Muscle layer of duodenum (tissue), 2 donors: ENCODE results near the gene TMEM255B.

ENCODE experiments used
- H3K27ac ChIP-seq: one replicate; pipeline ENCODE4 v1.7.0; 2013; ENCODE audit warnings: mild to moderate bottlenecking, low read length
- H3K27me3 ChIP-seq: one replicate; pipeline ENCODE4 v1.7.0; 2013; ENCODE audit warnings: low read depth, mild to moderate bottlenecking, control low read depth, low read length
- H3K36me3 ChIP-seq, 2 donors: one replicate each; pipeline ENCODE4 v1.7.0; 2013; ENCODE audit warnings: low read length in 2 of 2, control low read depth in 1 of 2, mild to moderate bottlenecking in 1 of 2; ENCODE audit not compliant: insufficient read depth in 2 of 2, control insufficient read depth in 1 of 2
- H3K4me1 ChIP-seq, 2 donors: one replicate each; pipeline ENCODE4 v1.7.0; 2013; ENCODE audit warnings: low read length in 2 of 2, mild to moderate bottlenecking in 2 of 2, control low read depth in 1 of 2, moderate library complexity in 1 of 2; ENCODE audit not compliant: insufficient read depth in 2 of 2, control insufficient read depth in 1 of 2
- H3K4me3 ChIP-seq, 2 donors: one replicate each; pipeline ENCODE4 v1.7.0; 2013; ENCODE audit warnings: low read length in 2 of 2, low read depth in 1 of 2, mild to moderate bottlenecking in 1 of 2
- H3K9me3 ChIP-seq, 2 donors: one replicate each; pipeline ENCODE4 v1.7.0; 2013; ENCODE audit warnings: low read length in 2 of 2, control low read depth in 1 of 2, mild to moderate bottlenecking in 1 of 2; ENCODE audit not compliant: control insufficient read depth in 1 of 2
- donor health status: healthy.

The TMEM255B gene

DNA sequence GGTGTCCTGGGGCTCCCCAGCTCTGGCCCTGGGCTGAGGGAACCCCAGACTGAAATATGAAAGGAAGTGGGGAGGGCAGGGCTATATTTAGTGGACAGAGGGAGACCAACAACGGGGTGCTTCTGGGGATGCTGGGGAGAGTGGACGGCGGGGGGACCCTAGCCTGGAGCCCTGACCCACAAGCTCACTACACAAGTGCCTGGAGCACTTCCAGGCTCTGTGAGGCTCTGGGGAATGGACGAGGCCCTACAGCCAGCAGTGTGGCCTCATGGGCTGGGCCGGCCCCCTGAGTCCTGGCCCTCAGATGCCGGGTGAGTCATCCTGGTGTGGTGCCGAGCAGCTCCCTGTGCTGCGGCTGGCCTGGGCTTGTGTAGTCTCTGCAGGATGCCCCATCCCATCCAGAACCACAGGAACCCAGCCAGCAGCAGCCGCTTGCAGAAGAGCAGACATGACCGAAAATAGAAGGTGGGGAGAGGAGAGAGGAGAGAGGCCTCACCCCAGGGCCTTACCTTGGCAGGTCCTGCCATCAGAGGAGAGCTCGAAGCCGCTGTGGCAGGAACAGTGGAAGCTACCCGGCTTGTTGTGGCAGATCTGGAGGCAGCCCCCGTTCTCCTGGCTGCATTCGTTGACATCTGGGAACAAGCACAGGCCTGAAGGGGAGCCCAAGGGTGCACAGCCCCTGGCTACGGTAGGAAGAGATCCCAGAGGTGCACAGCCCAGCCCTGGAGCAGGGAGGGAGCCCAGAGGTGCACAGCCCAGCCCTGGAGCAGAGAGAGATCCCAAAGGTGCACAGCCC, 78.7 kb downstream of the TMEM255B start:
- H3K36me3 ChIP-seq = peaks cover 0 to 26% of the 10 kb centered on the region in 2 donors
- H3K4me1 ChIP-seq = peaks cover 7 to 39% of the 10 kb centered on the region in 2 donors
- H3K27ac ChIP-seq = peak overlapping the region; percentile 76
- no peaks in the 10 kb centered on the region for H3K27me3 ChIP-seq
- no peaks in the 10 kb centered on the region for H3K9me3 ChIP-seq
- peak overlapping the region; percentile 23 to 52 for H3K4me3 ChIP-seq

DNA sequence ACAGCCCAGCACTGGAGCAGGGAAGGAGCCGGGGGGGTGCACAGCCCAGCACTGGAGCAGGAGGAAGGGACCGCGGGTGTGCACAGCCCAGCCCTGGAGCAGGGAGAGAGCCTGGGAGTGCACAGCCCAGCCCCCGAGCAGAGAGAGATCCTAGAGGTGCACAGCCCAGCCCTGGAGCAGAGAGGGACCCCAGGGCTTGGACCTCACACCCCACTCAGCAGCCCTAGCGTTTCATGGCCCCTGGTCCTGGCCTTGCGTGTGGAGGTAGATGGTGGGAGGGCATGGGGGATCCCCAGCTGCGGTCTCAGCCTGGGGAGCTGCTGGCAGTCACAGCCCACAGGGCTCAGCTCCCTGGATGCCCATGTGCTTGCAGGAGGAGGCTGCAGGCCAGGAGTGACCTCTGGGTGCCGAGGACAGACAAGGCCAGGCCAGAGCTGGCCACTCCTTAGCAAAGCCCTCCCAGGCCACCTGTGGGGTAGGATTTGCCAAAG, 79.7 kb downstream of the TMEM255B start:
- Histone ChIP-seq H3K9me3 (no peaks in the 10 kb centered on the region), H3K27me3 (no peaks in the 10 kb centered on the region), H3K4me3 (peak overlapping the region; percentile 16 to 52), H3K36me3 (peaks cover 0 to 19% of the 10 kb centered on the region in 2 donors), H3K27ac (no peak overlapping the region), H3K4me1 (peaks cover 7 to 39% of the 10 kb centered on the region in 2 donors)

DNA sequence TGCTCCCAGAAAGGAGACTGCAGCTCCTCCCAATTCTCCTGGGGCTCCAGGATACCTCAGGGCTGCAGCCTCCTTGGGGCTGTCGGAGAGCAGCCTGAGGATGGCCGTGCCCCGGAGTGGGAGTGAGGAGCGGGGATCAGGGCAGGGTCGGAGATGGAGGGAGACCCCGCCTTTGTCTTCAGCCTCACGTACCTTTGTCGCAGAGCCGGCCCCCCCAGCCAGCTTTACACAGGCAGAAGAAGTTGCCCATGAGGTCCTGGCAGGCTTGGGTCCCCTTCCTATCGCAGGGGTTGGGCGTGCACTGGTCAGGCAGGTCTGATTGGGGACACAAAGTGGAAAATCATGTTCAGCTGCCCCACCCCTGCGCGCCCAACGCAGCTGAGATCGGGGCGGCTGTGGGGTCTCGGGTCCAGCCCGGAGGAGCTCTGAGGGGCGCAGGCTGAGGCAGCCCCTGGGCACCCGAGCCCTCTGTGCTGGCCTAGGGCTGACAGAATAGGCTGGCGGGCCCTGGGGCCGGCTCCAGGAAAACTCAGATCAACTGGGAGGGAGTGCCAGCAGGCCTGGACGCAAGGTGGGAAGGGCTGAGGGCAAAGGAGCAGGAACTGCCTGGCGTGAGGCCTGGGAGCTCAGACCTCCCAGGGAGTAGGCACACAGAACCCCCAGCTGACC, 80.6 kb downstream of the TMEM255B start:
- no peaks in the 10 kb centered on the region for H3K9me3 ChIP-seq
- H3K4me3 ChIP-seq = no peak overlapping the region
- no peaks in the 10 kb centered on the region for H3K27me3 ChIP-seq
- H3K36me3 ChIP-seq = peaks cover 0 to 15% of the 10 kb centered on the region in 2 donors
- peaks cover 7 to 39% of the 10 kb centered on the region in 2 donors for H3K4me1 ChIP-seq
- peak overlapping the region; percentile 36 for H3K27ac ChIP-seq

DNA sequence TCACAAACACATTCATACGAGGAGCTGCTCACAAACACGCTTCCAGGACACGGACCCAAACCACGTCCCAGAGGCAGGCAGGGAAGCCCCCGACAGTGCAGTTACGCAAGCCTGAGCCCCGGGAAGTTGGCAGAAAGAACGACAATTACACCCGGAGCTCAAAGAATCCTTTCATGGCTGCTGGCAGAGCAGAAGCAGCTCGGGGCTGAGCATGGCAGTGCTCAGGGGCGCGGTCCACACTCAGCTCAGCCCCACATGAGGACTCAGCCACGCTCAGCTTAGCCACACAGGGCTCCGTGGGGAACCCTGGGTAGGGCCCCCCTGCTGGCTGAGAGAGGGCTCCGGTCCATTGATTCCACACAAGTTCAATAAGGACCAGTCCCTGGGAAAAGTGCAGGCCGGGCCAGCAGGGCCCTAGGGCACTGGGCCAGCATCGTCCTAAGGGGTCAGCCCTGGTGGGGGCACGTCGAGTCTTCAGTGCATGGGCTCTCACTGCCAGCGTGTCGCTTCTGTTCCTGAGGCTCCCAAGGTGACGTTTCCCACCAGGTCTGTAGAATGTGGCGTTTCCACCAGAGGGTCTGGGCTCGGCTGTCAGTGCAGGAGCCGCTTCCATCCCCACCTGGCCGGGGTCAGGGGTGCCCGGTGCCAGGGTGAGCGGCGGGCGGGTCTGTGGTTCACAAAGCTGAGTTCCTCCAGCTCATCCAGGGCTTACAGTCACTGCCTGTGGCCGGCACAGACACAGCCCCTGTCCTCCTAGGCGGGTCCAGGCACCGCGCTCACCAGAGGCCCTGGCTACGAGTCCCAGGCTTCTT, 81.7 kb downstream of the TMEM255B start:
- H3K27ac ChIP-seq = peak overlapping the region; percentile 36
- H3K4me1 ChIP-seq = peaks cover 7 to 39% of the 10 kb centered on the region in 2 donors
- H3K36me3 ChIP-seq = peaks cover 2 to 14% of the 10 kb centered on the region in 2 donors
- H3K4me3 ChIP-seq = no peak overlapping the region
- no peaks in the 10 kb centered on the region for H3K9me3 ChIP-seq
- H3K27me3 ChIP-seq = no peaks in the 10 kb centered on the region

DNA sequence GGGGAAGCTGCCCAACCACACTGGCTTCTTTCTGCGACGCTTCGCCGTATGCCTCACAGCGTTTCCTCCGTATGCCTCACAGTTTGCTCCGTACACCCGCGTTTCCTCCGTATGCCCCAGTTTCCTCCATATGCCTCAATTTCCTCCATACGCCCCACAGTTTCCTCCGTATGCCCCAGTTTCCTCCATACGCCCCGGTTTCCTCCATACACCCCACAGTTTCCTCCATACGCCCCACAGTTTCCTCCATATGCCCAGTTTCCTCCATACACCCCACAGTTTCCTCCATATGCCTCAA, 82.3 kb downstream of the TMEM255B start:
- Histone ChIP-seq H3K27me3 (no peaks in the 10 kb centered on the region), H3K4me1 (peaks cover 7 to 39% of the 10 kb centered on the region in 2 donors), H3K4me3 (no peak overlapping the region), H3K27ac (no peak overlapping the region), H3K9me3 (no peaks in the 10 kb centered on the region), H3K36me3 (peaks cover 4 to 19% of the 10 kb centered on the region in 2 donors)

DNA sequence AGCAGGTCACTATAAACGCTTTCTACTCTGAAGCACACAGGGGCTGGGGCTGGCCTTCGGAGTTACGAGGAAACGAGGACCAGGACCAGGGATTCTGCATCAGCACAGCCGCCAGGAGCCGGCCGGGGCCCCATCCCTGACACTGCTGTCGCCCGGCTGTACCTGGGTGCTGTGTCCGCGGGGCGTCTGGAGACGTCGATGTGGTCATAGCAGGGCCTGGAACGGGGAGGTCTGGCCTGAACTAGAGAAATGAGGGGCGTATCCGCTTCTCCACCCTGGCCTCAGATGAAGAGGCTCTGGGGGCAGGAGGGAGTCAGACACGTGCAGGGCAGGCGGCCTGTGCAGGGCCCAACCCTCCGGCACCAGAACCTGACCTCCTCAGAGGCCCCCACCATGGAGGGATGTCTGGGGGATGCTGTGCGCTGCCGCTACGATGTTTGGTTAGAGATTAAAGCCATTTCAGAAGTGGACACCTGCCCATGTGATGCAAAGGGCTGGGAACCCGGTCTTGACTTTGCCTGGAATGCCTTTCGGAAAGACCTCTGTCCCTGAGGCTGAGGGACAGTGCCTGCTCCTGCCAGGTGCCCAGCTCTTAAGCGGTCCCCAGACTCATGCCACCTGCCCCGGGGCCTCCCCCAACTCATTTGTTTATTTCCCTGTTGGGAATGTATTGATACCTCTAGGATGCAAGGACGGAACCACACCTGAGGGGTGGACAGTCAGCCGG, 83.5 kb downstream of the TMEM255B start:
- H3K4me1 ChIP-seq = peaks cover 7 to 31% of the 10 kb centered on the region in 2 donors
- H3K27ac ChIP-seq = no peak overlapping the region
- H3K27me3 ChIP-seq = no peaks in the 10 kb centered on the region
- H3K9me3 ChIP-seq = no peaks in the 10 kb centered on the region
- peaks cover 7 to 25% of the 10 kb centered on the region in 2 donors for H3K36me3 ChIP-seq
- no peak overlapping the region for H3K4me3 ChIP-seq

DNA sequence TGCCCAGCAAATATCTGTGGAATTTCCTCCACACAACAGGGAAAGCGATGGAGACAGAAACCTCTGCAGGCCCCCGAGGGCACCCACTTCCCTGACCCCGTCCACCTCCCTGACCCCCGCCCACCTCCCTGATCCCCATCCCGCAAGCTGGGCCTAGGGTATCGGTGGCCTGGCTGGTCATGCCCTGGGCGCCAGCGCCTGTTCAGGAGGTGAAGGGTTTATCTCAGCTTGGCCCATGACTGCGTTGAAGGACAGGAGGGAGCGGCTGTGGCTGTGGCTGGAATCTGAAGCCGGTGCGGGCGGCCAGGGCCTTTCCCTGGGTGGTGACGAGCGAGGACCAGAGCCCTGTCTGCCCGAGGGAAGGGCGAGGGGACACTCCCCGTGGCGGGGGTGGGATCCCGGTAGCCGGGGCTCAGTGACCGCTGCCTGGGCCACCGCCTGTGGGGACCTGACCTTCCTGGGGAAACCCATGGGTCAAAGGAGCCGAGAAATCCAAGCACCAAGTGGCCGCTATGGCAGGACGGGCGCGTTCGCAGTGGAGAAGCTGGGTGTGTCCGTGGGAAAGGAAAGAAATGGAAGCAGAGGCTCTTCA, 84.1 kb downstream of the TMEM255B start:
- Histone ChIP-seq H3K4me1 (peaks cover 7 to 24% of the 10 kb centered on the region in 2 donors), H3K27ac (no peak overlapping the region), H3K4me3 (no peak overlapping the region), H3K36me3 (peaks cover 10 to 24% of the 10 kb centered on the region in 2 donors), H3K27me3 (no peaks in the 10 kb centered on the region), H3K9me3 (no peaks in the 10 kb centered on the region)

DNA sequence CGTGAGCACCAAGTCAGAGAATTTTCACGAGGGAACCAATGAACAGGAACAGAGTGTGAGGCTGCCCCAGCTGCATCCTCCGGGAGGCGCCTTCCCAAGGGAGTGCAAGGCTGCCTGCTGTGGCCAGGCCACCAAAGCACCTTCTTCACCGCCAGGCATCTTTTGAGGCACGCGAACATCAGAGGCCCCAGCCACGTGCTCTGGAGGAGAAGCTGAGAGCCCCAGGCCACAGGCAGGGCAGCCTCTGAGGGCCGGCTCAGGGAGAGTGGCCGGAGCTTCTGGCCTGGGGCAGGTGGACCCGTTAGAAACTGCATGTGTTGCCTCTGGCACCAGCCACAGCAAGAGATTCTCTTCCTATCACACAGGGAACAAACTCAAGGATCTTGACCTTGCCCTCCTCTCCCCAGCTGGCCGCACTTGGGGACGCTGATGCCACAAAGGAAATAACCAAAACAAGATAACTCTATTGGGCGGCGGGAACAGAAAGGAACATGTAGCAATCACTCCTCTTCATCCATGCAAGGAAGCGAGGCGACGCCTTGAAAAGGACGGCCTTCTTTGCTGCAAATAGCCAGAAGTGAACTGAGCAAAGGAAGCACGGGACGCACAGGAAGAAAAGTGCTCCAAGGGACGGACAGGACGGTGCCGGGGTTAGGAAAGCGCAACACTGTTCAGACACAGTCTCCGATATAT, 85.0 kb downstream of the TMEM255B start:
- H3K9me3 ChIP-seq = no peaks in the 10 kb centered on the region
- H3K4me3 ChIP-seq = no peak overlapping the region
- no peak overlapping the region for H3K27ac ChIP-seq
- peaks cover 10 to 21% of the 10 kb centered on the region in 2 donors for H3K4me1 ChIP-seq
- H3K36me3 ChIP-seq = peaks cover 10 to 24% of the 10 kb centered on the region in 2 donors
- H3K27me3 ChIP-seq = no peaks in the 10 kb centered on the region

DNA sequence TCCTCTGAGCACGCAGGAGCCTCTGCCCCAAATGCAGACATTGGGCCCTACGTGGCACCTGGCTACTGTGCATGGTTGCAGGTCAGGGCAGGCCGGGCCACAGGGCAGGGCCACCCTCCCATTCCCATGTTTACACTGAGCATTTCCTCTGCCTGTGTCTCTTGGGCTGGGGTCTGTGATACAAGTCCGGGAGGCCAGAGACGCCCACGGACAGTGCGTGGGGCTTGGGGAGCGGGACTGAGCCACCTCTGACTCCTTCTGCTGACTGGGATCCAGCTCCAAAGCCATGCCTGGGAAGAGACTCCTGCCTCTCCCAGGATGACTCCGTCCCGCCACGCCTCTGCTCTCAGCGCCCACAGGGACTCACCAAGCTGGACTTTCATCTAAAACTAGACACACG, 86.0 kb downstream of the TMEM255B start:
- no peak overlapping the region for H3K27ac ChIP-seq
- no peaks in the 10 kb centered on the region for H3K9me3 ChIP-seq
- no peak overlapping the region for H3K4me3 ChIP-seq
- peaks cover 10 to 24% of the 10 kb centered on the region in 2 donors for H3K36me3 ChIP-seq
- H3K4me1 ChIP-seq = peaks cover 9 to 12% of the 10 kb centered on the region in 2 donors
- H3K27me3 ChIP-seq = no peaks in the 10 kb centered on the region
